Trophoblast cell (in vitro differentiated cells and primary cell): ENCODE data around the gene ELOVL5.

Experiments
- DNase-seq, 2 donors: peaks; one replicate each; pipeline ENCODE4 v3.0.0-alpha.2; 2016
- H2AFZ ChIP-seq: 2 replicates; pipeline ENCODE4 v1.6.1; 2013; ENCODE audit warnings: low read length, moderate library complexity, mild to moderate bottlenecking; ENCODE audit not compliant: insufficient read depth, poor library complexity
- H2AK5ac ChIP-seq: 2 replicates; pipeline ENCODE4 v1.6.1; 2013; ENCODE audit warnings: mild to moderate bottlenecking, low read length
- H2BK120ac ChIP-seq: 2 replicates; pipeline ENCODE4 v1.6.1; 2013; ENCODE audit warnings: low read length, mild to moderate bottlenecking, moderate library complexity; ENCODE audit not compliant: insufficient read depth, poor library complexity
- H2BK12ac ChIP-seq: 2 replicates; pipeline ENCODE4 v1.6.1; 2013; ENCODE audit warnings: mild to moderate bottlenecking, low read length, moderate library complexity
- H2BK5ac ChIP-seq: 2 replicates; pipeline ENCODE4 v1.6.1; 2013; ENCODE audit warnings: low read length, low read depth, moderate library complexity, mild to moderate bottlenecking; ENCODE audit not compliant: poor library complexity
- H3K14ac ChIP-seq: 2 replicates; pipeline ENCODE4 v1.6.1; 2013; ENCODE audit warnings: mild to moderate bottlenecking, low read length
- H3K18ac ChIP-seq: 2 replicates; pipeline ENCODE4 v1.6.1; 2013; ENCODE audit warnings: mild to moderate bottlenecking, low read length
- H3K23ac ChIP-seq: 2 replicates; pipeline ENCODE4 v1.6.1; 2013; ENCODE audit warnings: low read length
- H3K27ac ChIP-seq: 2 replicates; pipeline ENCODE4 v1.5.1; 2013; ENCODE audit warnings: low read depth, mild to moderate bottlenecking, inconsistent platforms, low read length, moderate library complexity
- H3K27me3 ChIP-seq: 2 replicates; pipeline ENCODE4 v1.6.1; 2013; ENCODE audit warnings: inconsistent platforms, mild to moderate bottlenecking, low read length, moderate library complexity; ENCODE audit not compliant: insufficient read depth
- H3K36me3 ChIP-seq, 2 experiments: 1 replicate in 1 of 2; 2 replicates in 1 of 2; pipeline ENCODE4 v1.6.1; 2013; ENCODE audit warnings: low read length in 2 of 2, mild to moderate bottlenecking in 2 of 2, moderate library complexity in 1 of 2; ENCODE audit not compliant: insufficient read depth in 2 of 2, control insufficient read depth in 1 of 2
- H3K4ac ChIP-seq: 2 replicates; pipeline ENCODE4 v1.6.1; 2013; ENCODE audit warnings: low read depth, mild to moderate bottlenecking, low read length, moderate library complexity
- H3K4me1 ChIP-seq, 2 experiments: 1 replicate in 1 of 2; 2 replicates in 1 of 2; pipeline ENCODE4 v1.6.1; 2013; ENCODE audit warnings: low read length in 2 of 2, mild to moderate bottlenecking in 2 of 2, moderate library complexity in 1 of 2; ENCODE audit not compliant: insufficient read depth in 2 of 2, control insufficient read depth in 1 of 2
- H3K4me2 ChIP-seq: 2 replicates; pipeline ENCODE4 v1.6.1; 2013; ENCODE audit warnings: inconsistent platforms, mild to moderate bottlenecking, low read length, moderate library complexity
- H3K4me3 ChIP-seq: 2 replicates; pipeline ENCODE4 v1.5.1; 2013; ENCODE audit warnings: mild to moderate bottlenecking, low read depth, low read length, inconsistent platforms
- H3K79me1 ChIP-seq: one replicate; pipeline ENCODE4 v1.6.1; 2013; ENCODE audit warnings: low read length
- H3K79me2 ChIP-seq: 2 replicates; pipeline ENCODE4 v1.6.1; 2013; ENCODE audit warnings: low read length, mild to moderate bottlenecking; ENCODE audit not compliant: control insufficient read depth, insufficient read depth, poor library complexity
- H3K9ac ChIP-seq: 2 replicates; pipeline ENCODE4 v1.6.1; 2013; ENCODE audit warnings: mild to moderate bottlenecking, low read length
- H3K9me3 ChIP-seq: 2 replicates; pipeline ENCODE4 v1.6.1; 2013; ENCODE audit warnings: low read depth, mild to moderate bottlenecking, control low read depth, inconsistent platforms, low read length; ENCODE audit not compliant: insufficient read depth
- H4K12ac ChIP-seq: 2 replicates; pipeline ENCODE4 v1.6.1; 2013; ENCODE audit warnings: low read depth, mild to moderate bottlenecking, low read length, moderate library complexity
- H4K8ac ChIP-seq: 2 replicates; pipeline ENCODE4 v1.6.1; 2013; ENCODE audit warnings: low read depth, mild to moderate bottlenecking, low read length, moderate library complexity
- H4K91ac ChIP-seq: one replicate; pipeline ENCODE4 v1.6.1; 2013; ENCODE audit warnings: low read depth, mild to moderate bottlenecking, low read length, moderate library complexity
- WGBS: extraction: QIAGEN DNeasy Blood & Tissue Kit; methylation state at CpG from one replicate; pipeline ENCODE4 v1.1.7; 2013; ENCODE audit warnings: missing lambda C conversion rate; ENCODE audit not compliant: insufficient read length, insufficient coverage; ENCODE audit errors: extremely low coverage; 5-methylcytosine and 5-hydroxymethylcytosine counted together

ELOVL5 gene

DNA sequence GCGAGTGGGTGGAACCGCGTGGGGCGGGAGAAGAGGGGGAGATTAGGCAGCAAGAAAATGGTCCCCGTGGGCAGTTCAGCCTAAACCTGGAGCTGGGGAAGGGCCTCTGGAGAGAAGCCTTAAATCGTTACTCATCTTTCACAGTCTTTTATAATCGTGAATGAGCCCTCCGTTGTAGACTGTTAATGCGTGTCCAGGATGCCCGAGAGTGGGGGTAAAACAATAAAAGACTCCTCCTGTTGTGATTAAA, 11.0 kb upstream of the ELOVL5 start:
- peak overlapping the region; percentile 81 for H2BK12ac ChIP-seq
- H3K27ac ChIP-seq = peak overlapping the region; percentile 73
- peak overlapping the region; percentile 99 for H3K18ac ChIP-seq
- H2AK5ac ChIP-seq = peak overlapping the region; percentile 10
- peaks cover 2 to 7% of the 10 kb centered on the region in 2 experiments for H3K4me1 ChIP-seq
- no peak overlapping the region for H3K23ac ChIP-seq
- no CpG with 5 or more reads among the region's 10 CpGs for WGBS
- no peaks in the 10 kb centered on the region for H3K36me3 ChIP-seq
- H2BK5ac ChIP-seq = peak overlapping the region; percentile 82
- DNase-seq = no peak
- H2BK120ac ChIP-seq = peak overlapping the region; percentile 95
- peak overlapping the region; percentile 38 for H3K9ac ChIP-seq
- peak overlapping the region; percentile 88 for H4K91ac ChIP-seq
- H2AFZ ChIP-seq = peak overlapping the region; percentile 89
- H3K79me2 ChIP-seq = peaks cover 4% of the 10 kb centered on the region
- peak overlapping the region; percentile 85 for H4K8ac ChIP-seq
- peak overlapping the region; percentile 91 for H4K12ac ChIP-seq
- peak overlapping the region; percentile 96 for H3K14ac ChIP-seq
- peaks cover 13% of the 10 kb centered on the region for H3K79me1 ChIP-seq
- H3K4me3 ChIP-seq = peak overlapping the region; percentile 76
- no peak overlapping the region for H3K4ac ChIP-seq
- H3K27me3 ChIP-seq = no peaks in the 10 kb centered on the region
- H3K9me3 ChIP-seq = peaks cover 4% of the 10 kb centered on the region
- H3K4me2 ChIP-seq = peak overlapping the region; percentile 80

DNA sequence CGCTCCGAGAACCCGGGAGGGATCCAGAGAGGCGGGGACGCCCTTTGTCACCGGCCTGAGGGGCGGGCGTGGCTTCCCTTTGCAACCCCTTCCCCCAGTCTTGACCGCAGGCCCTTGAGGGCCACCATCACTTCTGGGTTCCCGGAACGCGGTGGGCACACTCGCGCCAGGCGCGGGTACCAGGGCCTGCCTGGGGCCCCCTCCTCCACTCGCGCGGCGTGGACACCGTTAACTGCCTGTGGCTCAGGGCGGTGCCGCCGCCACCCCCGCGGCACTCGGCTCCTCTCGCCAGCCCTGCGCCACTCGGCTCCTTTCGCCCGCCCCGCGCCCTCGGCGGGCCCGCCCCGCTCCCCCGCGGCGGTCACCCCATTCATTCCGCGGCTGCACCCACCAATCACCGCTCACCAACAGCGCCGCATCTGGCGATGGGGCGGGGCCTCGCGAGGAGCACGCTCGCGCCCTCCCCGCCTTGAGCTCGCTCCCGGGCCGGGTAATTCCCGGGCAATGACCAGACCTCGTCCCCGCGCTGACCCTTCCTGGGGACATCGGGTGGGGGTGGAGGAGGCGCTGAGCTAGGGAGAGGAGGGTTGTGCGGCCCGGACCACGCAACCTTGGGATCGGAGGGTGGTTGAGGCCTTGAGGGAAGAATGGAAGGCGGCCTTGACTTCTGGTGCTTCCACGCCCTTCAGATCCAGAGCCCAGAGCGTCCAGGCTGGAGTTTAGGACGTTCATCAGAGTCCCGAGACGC, 10.5 kb upstream of the ELOVL5 start:
- Histone ChIP-seq H3K18ac (peak overlapping the region; percentile 99), H3K79me2 (peaks cover 4% of the 10 kb centered on the region), H3K79me1 (peaks cover 13% of the 10 kb centered on the region), H3K9ac (peak overlapping the region; percentile 38), H3K4ac (peak overlapping the region; percentile 43), H3K36me3 (no peaks in the 10 kb centered on the region), H3K4me3 (peak overlapping the region; percentile 76), H3K9me3 (peaks cover 4% of the 10 kb centered on the region), H2BK120ac (peak overlapping the region; percentile 95), H2AK5ac (peak overlapping the region; percentile 10), H2BK12ac (peak overlapping the region; percentile 81), H3K27me3 (no peaks in the 10 kb centered on the region), H4K91ac (peak overlapping the region; percentile 95), H4K12ac (peak overlapping the region; percentile 91), H3K23ac (no peak overlapping the region), H3K27ac (peak overlapping the region; percentile 73), H3K4me1 (peaks cover 2 to 7% of the 10 kb centered on the region in 2 experiments), H4K8ac (peak overlapping the region; percentile 88), H3K14ac (peak overlapping the region; percentile 96), H3K4me2 (peak overlapping the region; percentile 80), H2BK5ac (peak overlapping the region; percentile 90), H2AFZ (peak overlapping the region; percentile 89)
- DNase-seq = peak; percentile 86 to 91
- no CpG with 5 or more reads among the region's 73 CpGs for WGBS

DNA sequence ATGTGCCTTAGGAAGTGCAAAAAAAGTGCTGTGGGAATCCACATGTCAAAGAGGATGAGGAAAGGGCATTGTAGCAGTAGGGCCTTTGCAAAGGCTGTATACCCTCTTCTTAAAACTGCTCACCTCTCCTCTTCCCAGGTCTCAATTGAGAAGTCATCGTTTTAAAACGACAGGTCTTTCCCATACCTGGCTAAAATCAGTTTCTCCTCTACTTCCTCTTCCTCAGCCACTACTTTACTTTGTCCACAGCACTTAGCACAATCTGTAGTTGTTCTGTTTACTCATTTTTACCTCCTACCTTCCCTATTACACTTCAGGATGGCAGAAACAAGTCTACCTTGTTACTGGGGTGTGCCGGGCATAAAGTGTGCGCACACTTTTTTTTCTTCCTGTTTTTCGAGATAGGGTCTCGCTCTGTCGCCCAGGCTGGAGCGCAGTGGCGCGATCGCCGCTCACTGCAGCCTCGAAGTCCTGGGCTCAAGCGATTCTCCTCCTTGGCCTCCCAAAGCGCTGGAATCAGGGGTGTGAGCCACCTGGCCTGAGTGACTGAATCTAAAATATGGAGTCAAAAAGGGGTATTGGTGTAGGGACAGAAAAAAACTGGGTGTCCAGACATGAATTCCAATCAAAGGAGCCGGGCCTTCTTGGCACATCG, 9.8 kb upstream of the ELOVL5 start:
- H3K4ac ChIP-seq = peak overlapping the region; percentile 43
- no CpG with 5 or more reads among the region's 17 CpGs for WGBS

DNA sequence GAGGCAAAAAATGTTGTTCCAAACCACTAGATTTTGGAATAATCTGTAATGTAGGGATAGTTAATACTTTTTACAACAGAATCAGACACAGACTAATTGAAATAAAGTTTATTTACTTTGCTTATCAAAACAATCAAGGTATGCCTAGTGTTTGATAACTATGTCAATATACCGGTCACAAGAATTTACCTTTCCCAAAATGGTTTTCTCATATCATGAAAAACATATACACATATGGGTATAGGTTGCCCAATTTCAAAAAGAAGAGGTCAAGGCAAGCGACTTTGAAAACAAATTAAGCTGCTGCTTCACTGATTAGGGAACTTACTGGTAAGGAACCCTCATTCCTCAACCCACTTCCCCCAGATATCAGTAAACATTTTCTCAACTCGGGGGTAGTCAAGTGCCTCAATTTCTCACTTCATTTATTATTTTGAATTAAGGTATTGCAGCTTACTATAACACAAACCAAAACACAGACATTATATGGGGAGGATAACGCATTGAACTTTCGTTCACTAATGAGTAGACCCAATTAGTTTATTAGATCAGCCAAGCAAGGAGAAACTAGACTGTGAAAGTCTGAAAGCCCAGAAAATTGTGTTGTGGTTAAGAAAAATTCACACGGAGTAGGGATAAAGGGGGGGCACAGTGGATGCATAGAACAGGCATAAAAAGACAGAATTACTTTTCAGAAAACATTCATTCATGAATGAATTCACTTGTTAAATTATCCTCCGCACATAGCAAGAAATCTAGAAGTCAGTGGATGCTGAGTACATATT, 9.0 kb upstream of the ELOVL5 start:
- H2BK12ac ChIP-seq = no peak overlapping the region
- peaks cover 13% of the 10 kb centered on the region for H3K79me1 ChIP-seq
- H4K91ac ChIP-seq = no peak overlapping the region
- no peak overlapping the region for H4K12ac ChIP-seq
- H3K36me3 ChIP-seq = no peaks in the 10 kb centered on the region
- no peaks in the 10 kb centered on the region for H3K27me3 ChIP-seq
- H3K4me1 ChIP-seq = peaks cover 2 to 7% of the 10 kb centered on the region in 2 experiments
- no peak overlapping the region for H3K18ac ChIP-seq
- H2BK120ac ChIP-seq = no peak overlapping the region
- no peak overlapping the region for H3K4me3 ChIP-seq
- no peak overlapping the region for H3K23ac ChIP-seq
- no peak overlapping the region for H4K8ac ChIP-seq
- no peak overlapping the region for H2AK5ac ChIP-seq
- peaks cover 4% of the 10 kb centered on the region for H3K79me2 ChIP-seq
- no peak overlapping the region for H2BK5ac ChIP-seq
- no peak overlapping the region for H3K27ac ChIP-seq
- no peak overlapping the region for H2AFZ ChIP-seq
- DNase-seq = no peak
- WGBS = no CpG with 5 or more reads among the region's 7 CpGs
- H3K14ac ChIP-seq = no peak overlapping the region
- H3K9ac ChIP-seq = no peak overlapping the region
- peaks cover 1% of the 10 kb centered on the region for H3K9me3 ChIP-seq
- H3K4me2 ChIP-seq = no peak overlapping the region
- H3K4ac ChIP-seq = no peak overlapping the region

More for the DNA sequence above, 9.8 kb upstream of the ELOVL5 start:
- Histone ChIP-seq H3K4me1 (peaks cover 2 to 7% of the 10 kb centered on the region in 2 experiments), H4K91ac (peak overlapping the region; percentile 95), H3K27me3 (no peaks in the 10 kb centered on the region), H3K36me3 (no peaks in the 10 kb centered on the region), H3K27ac (peak overlapping the region; percentile 58), H3K4me3 (peak overlapping the region; percentile 76), H3K23ac (no peak overlapping the region), H2AK5ac (no peak overlapping the region), H2BK120ac (peak overlapping the region; percentile 70), H2BK5ac (peak overlapping the region; percentile 90), H3K18ac (peak overlapping the region; percentile 64), H3K14ac (peak overlapping the region; percentile 90), H3K79me2 (peaks cover 4% of the 10 kb centered on the region), H3K79me1 (peaks cover 13% of the 10 kb centered on the region), H3K4me2 (peak overlapping the region; percentile 80), H3K9me3 (peaks cover 3% of the 10 kb centered on the region), H2BK12ac (peak overlapping the region; percentile 15), H3K9ac (peak overlapping the region; percentile 33), H2AFZ (peak overlapping the region; percentile 64), H4K12ac (peak overlapping the region; percentile 81), H4K8ac (peak overlapping the region; percentile 88)
- DNase-seq = no peak
